Upper lobe of left lung (tissue), 6 donors: ENCODE results near the gene FRYL. TPM values are rescaled to one million over a fixed set of nuclear protein-coding genes. Genes with fewer than 3 reads are reported as not detected.

Source experiments
- ATAC-seq, 2 donors: fragments of 200-7000 bp; cut with Tn5 transposase; one replicate each; pipeline ENCODE4 v1.9.1; 2022; ENCODE audit warnings: mild to moderate bottlenecking in 2 of 2, moderate library complexity in 2 of 2; ENCODE audit not compliant: low FRiP score in 2 of 2
- DNase-seq, 2 donors: peaks; one replicate each; pipeline ENCODE4 v3.0.0-alpha.2; 2019 to 2020
- H3K27ac ChIP-seq, 4 donors: fragments of 200-600 bp; sonication (generic); one replicate each; pipeline ENCODE4 v1.5.1; 2016 to 2019
- H3K27me3 ChIP-seq, 4 donors: fragments of 200-600 bp; sonication (generic); one replicate each; pipeline ENCODE4 v1.5.1; 2017 to 2019
- H3K36me3 ChIP-seq, 4 donors: fragments of 200-600 bp; sonication (generic); one replicate each; pipeline ENCODE4 v1.5.1; 2016 to 2019
- H3K4me1 ChIP-seq, 4 donors: fragments of 200-600 bp; sonication (generic); one replicate each; pipeline ENCODE4 v1.5.1; 2018 to 2019
- H3K4me3 ChIP-seq, 4 donors: fragments of 200-600 bp; sonication (generic); one replicate each; pipeline ENCODE4 v1.5.1; 2017 to 2019; ENCODE audit warnings: mild to moderate bottlenecking in 2 of 4, moderate library complexity in 1 of 4
- H3K9me3 ChIP-seq, 4 donors: fragments of 200-600 bp; sonication (generic); one replicate each; pipeline ENCODE4 v1.5.1; 2018 to 2019
- EP300 ChIP-seq, 4 donors: sonication (generic); formaldehyde crosslinking; IDR thresholded peaks; one replicate each; pipeline ENCODE4 v1.5.1; 2017; ENCODE audit warnings: antibody characterized with exemption in 4 of 4, control low read depth in 2 of 4
- POLR2A ChIP-seq, 4 donors: fragments of 450-650 bp; IDR thresholded peaks; one replicate each; pipeline ENCODE4 v1.5.1; 2016 to 2017; ENCODE audit warnings: antibody characterized with exemption in 4 of 4, mild to moderate bottlenecking in 2 of 4
- POLR2AphosphoS5 ChIP-seq, 2 donors: sonication (generic); formaldehyde crosslinking; IDR thresholded peaks; one replicate each; pipeline ENCODE4 v1.5.1; 2017; ENCODE audit warnings: antibody characterized with exemption in 2 of 2
- WGBS, 2 donors: methylation state at CpG; one replicate each; pipeline ENCODE4 v1.1.5; 2017 to 2018; 5-methylcytosine and 5-hydroxymethylcytosine counted together
- total RNA-seq, 6 donors: library from RNA; depleted of rRNA in 4 of 6; stranded (reverse); fragments of >200 nt in 4 of 6; gene quantifications; one replicate each; pipeline versions ENCODE4 v1.1.0 to v1.2.1, GENCODE V29; 2016 to 2021
- TF ChIP-seq, protein P1 (sequence below), 6 experiments: fragments of 450-650 bp in 4 of 6; fragments of 200-600 bp in 2 of 6; sonication (generic) in 2 of 6; IDR thresholded peaks; one replicate each; pipeline ENCODE4 v1.5.1; 2016 to 2019; ENCODE audit warnings: antibody characterized with exemption in 6 of 6
- donor health status: DM: no; HTN: no; CAD: no; lungs with moderate emphysema.
- donor health status: DM: no; HTN: yes; CAD: no; lungs with severe emphysema.

Gene FRYL
- total RNA-seq, 6 donors from 2014 or later, result 48.6 to 96.9 (median 69.2) TPM

GRCh38 chr4:48489683-48490011 lies 290.4 kb downstream of the FRYL start:
- peak overlapping the region in 3 of 4 donors; percentile 33 to 49 (median 47) for H3K4me3 ChIP-seq
- H3K27me3 ChIP-seq, result peaks cover 0 to 27% (median 14%) of the 10 kb centered on the region in 4 donors
- ATAC-seq (no peak), DNase-seq (no peak)
- no peaks in the 10 kb centered on the region for H3K36me3 ChIP-seq
- H3K27ac ChIP-seq, result no peak overlapping the region
- WGBS, 2 donors, result 22 to 31% methylated on average over 8 to 14 of the region's 14 CpGs
- no peaks in the 10 kb centered on the region for H3K9me3 ChIP-seq
- H3K4me1 ChIP-seq, result peaks cover 8 to 22% (median 14%) of the 10 kb centered on the region in 4 donors
- TF ChIP-seq, protein P1, sequence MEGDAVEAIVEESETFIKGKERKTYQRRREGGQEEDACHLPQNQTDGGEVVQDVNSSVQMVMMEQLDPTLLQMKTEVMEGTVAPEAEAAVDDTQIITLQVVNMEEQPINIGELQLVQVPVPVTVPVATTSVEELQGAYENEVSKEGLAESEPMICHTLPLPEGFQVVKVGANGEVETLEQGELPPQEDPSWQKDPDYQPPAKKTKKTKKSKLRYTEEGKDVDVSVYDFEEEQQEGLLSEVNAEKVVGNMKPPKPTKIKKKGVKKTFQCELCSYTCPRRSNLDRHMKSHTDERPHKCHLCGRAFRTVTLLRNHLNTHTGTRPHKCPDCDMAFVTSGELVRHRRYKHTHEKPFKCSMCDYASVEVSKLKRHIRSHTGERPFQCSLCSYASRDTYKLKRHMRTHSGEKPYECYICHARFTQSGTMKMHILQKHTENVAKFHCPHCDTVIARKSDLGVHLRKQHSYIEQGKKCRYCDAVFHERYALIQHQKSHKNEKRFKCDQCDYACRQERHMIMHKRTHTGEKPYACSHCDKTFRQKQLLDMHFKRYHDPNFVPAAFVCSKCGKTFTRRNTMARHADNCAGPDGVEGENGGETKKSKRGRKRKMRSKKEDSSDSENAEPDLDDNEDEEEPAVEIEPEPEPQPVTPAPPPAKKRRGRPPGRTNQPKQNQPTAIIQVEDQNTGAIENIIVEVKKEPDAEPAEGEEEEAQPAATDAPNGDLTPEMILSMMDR (IDR thresholded peaks at IDR 0.05), result no peak
- no peak for TF ChIP-seq POLR2A (IDR thresholded peaks at IDR 0.05)
- no peak for TF ChIP-seq POLR2AphosphoS5 (IDR thresholded peaks at IDR 0.05)
- TF ChIP-seq EP300 (IDR thresholded peaks at IDR 0.05), result no peak

GRCh38 chr4:48484494-48485168 lies 295.4 kb downstream of the FRYL start:
- WGBS, 2 donors, result 35 to 37% methylated on average over 22 of the region's 22 CpGs
- Histone ChIP-seq H3K4me3 (no peak overlapping the region), H3K9me3 (no peaks in the 10 kb centered on the region), H3K27ac (no peak overlapping the region), H3K4me1 (peaks cover 11 to 17% (median 11%) of the 10 kb centered on the region in 4 donors), H3K36me3 (no peaks in the 10 kb centered on the region), H3K27me3 (peaks cover 3 to 25% (median 16%) of the 10 kb centered on the region in 4 donors)
- TF ChIP-seq, protein P1 (IDR thresholded peaks at IDR 0.05), result no peak
- TF ChIP-seq POLR2A (IDR thresholded peaks at IDR 0.05), result no peak
- TF ChIP-seq POLR2AphosphoS5 (IDR thresholded peaks at IDR 0.05), result no peak
- TF ChIP-seq EP300 (IDR thresholded peaks at IDR 0.05), result no peak
- ATAC-seq, result no peak
- no peak for DNase-seq

GRCh38 chr4:48483777-48484493 lies 296.1 kb downstream of the FRYL start:
- ATAC-seq (peak in 1 of 2 donors; percentile 58), DNase-seq (peak in 1 of 2 donors; percentile 81)
- H3K36me3 ChIP-seq, result no peaks in the 10 kb centered on the region
- no peak for TF ChIP-seq POLR2A (IDR thresholded peaks at IDR 0.05)
- TF ChIP-seq, protein P1 (IDR thresholded peaks at IDR 0.05), result peak in 1 of 6 experiments; percentile 12
- WGBS, 2 donors, result 10 to 17% methylated on average over 35 to 41 of the region's 66 CpGs
- H3K4me1 ChIP-seq, result peaks cover 10 to 16% (median 11%) of the 10 kb centered on the region in 4 donors
- no peaks in the 10 kb centered on the region for H3K9me3 ChIP-seq
- H3K4me3 ChIP-seq, result peak overlapping the region in 3 of 4 donors; percentile 41 to 50 (median 49)
- peaks cover 3 to 22% (median 16%) of the 10 kb centered on the region in 4 donors for H3K27me3 ChIP-seq
- no peak overlapping the region for H3K27ac ChIP-seq

- peak within 1 kb of the TSS in 3 of 4 donors; percentile 41 to 50 (median 49) for H3K4me3 ChIP-seq
- DNase-seq, result peak in 1 of 2 donors; percentile 88
- H3K9me3 ChIP-seq, result no peaks in the 10 kb centered on the region
- H3K4me1 ChIP-seq, result peaks cover 10 to 16% (median 11%) of the 10 kb centered on the region in 4 donors
- H3K36me3 ChIP-seq, result no peaks in the 10 kb centered on the region
- no peak within 1 kb of the TSS for H3K27ac ChIP-seq
- ATAC-seq, result peak in 1 of 2 donors; percentile 70
- WGBS, 2 donors, result 2 to 39% methylated on average over 3 to 16 of the region's 85 CpGs
- TF ChIP-seq, protein P1 (IDR thresholded peaks at IDR 0.05), result no peak
- TF ChIP-seq POLR2AphosphoS5 (IDR thresholded peaks at IDR 0.05) (no peak), POLR2A (IDR thresholded peaks at IDR 0.05) (no peak), EP300 (IDR thresholded peaks at IDR 0.05) (no peak)
- H3K27me3 ChIP-seq, result peaks cover 3 to 22% (median 16%) of the 10 kb centered on the region in 4 donors
Measured at GRCh38 chr4:48483006-48483776, 296.9 kb downstream of the FRYL start, which contains the start of gene SLC10A4. Gene SLC10A4, plus strand, starts transcription at chr4:48483343. Its CDS starts 219 bp downstream, at chr4:48483562.
